Kidney (tissue), 14 donors: Measurements from ENCODE around the gene TEPSIN. TPM values are rescaled to one million over a fixed set of nuclear protein-coding genes. Genes with fewer than 3 reads are reported as not detected.

Source experiments
- DNase-seq, 5 donors: peaks; one replicate each; pipeline ENCODE4 v3.0.0-alpha.2; 2013 to 2020
- FAIRE-seq: peaks from 2 replicates; lab custom pipeline; 2012; peaks lifted over from hg19 to GRCh38; lab: Jason Lieb, UNC
- H3K27ac ChIP-seq, 2 donors: one replicate each; pipeline ENCODE4 v1.7.0; 2013; ENCODE audit warnings: low read depth in 2 of 2, low read length in 2 of 2, inconsistent platforms in 1 of 2
- H3K27me3 ChIP-seq: one replicate; pipeline ENCODE4 v1.7.1; 2013; ENCODE audit warnings: low read length, inconsistent platforms; ENCODE audit not compliant: control insufficient read depth, insufficient read depth
- H3K36me3 ChIP-seq, 3 donors: one replicate each; pipeline versions ENCODE4 v1.7.0 to v1.7.1; 2013; ENCODE audit warnings: low read length in 3 of 3, control low read depth in 1 of 3, inconsistent platforms in 1 of 3; ENCODE audit not compliant: insufficient read depth in 3 of 3, control insufficient read depth in 2 of 3
- H3K4me1 ChIP-seq, 3 donors: one replicate each; pipeline versions ENCODE4 v1.7.0 to v1.7.1; 2013; ENCODE audit warnings: low read length in 3 of 3, inconsistent platforms in 1 of 3, low read depth in 1 of 3; ENCODE audit not compliant: control insufficient read depth in 2 of 3, insufficient read depth in 2 of 3
- H3K4me3 ChIP-seq, 3 donors: one replicate each; pipeline versions ENCODE4 v1.7.0 to v1.8.1; 2013; ENCODE audit warnings: low read length in 3 of 3, control low read depth in 1 of 3, inconsistent platforms in 1 of 3
- H3K9ac ChIP-seq, 3 donors: one replicate each; pipeline versions ENCODE4 v1.7.0 to v1.7.1; 2013; ENCODE audit warnings: low read length in 3 of 3, control low read depth in 1 of 3, inconsistent platforms in 1 of 3
- H3K9me3 ChIP-seq, 3 donors: one replicate each; pipeline versions ENCODE4 v1.7.0 to v1.7.1; 2013; ENCODE audit warnings: low read length in 3 of 3, control low read depth in 1 of 3, inconsistent platforms in 1 of 3; ENCODE audit not compliant: control insufficient read depth in 2 of 3, insufficient read depth in 1 of 3
- intact Hi-C: fragments of 100-400 bp; cut with DNase I; formaldehyde crosslinking; loops from one replicate; pipeline ENCODE4 v1.11.1; 2022
- polyA plus RNA-seq: library from polyadenylated mRNA; stranded (reverse); fragments of 350-450 nt; fragmentation: Illumina TruSeq; extraction: RNeasy Lipid Tissue Mini Kit (QIAGEN cat#74804); gene quantifications from one replicate; pipeline ENCODE4 v1.2.3, GENCODE V29; 2014; ENCODE audit warnings: low read depth, low replicate concordance; ENCODE audit not compliant: insufficient read depth
- total RNA-seq: library from RNA; stranded (reverse); fragmentation: NEBNext Ultra II Directional; extraction: Animal tissue kit (Norgen Biotek cat#: 25700); gene quantifications from one replicate; pipeline ENCODE4 v1.2.1, GENCODE V29; 2021
- TF ChIP-seq, protein P1 (sequence below): IDR thresholded peaks from 3 replicates; pipeline ENCODE4 v1.5.1; 2012; ENCODE audit warnings: mild to moderate bottlenecking, moderate library complexity, borderline replicate concordance; ENCODE audit not compliant: insufficient read depth; ENCODE audit errors: extremely low read depth
- donor health status: control.
- donor health status: control.
- donor health status: control.
- donor health status: control.
- donor health status: control.
- donor health status: DM: yes; HTN: yes; CAD: no.
- donor health status: Normal renal cell carcinoma (clear cell type).

TEPSIN gene
- total and polyA plus RNA-seq, 2 donors from 2014 or later = 13.9 to 42.8 TPM

DNA sequence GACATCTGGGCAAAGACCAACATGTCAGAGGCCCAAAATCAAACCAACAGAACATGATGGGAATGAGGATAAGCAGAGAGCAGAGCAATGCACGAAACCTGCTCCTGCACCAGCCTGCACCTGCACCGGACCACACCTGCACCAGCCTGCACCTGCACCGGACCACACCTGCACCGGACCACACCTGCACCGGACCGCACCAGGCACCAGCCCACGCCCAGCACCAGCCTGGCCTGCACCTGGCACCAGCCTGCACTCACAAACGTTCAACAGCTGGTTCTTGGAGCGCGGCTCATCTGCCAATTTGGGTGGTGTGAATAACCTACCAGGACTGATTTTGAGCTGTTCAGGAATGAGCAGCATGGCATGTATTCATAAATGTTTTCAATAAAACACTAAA lies 34.3 kb downstream of the TEPSIN start:
- Histone ChIP-seq H3K4me3 (no peak overlapping the region), H3K27me3 (no peaks in the 10 kb centered on the region), H3K9ac (no peak overlapping the region), H3K27ac (no peak overlapping the region), H3K36me3 (peaks cover 0 to 3% (median 0%) of the 10 kb centered on the region in 3 donors), H3K9me3 (no peaks in the 10 kb centered on the region), H3K4me1 (no peaks in the 10 kb centered on the region)
- no peak for DNase-seq
- intact Hi-C loops = no loop called here
- TF ChIP-seq, protein P1, sequence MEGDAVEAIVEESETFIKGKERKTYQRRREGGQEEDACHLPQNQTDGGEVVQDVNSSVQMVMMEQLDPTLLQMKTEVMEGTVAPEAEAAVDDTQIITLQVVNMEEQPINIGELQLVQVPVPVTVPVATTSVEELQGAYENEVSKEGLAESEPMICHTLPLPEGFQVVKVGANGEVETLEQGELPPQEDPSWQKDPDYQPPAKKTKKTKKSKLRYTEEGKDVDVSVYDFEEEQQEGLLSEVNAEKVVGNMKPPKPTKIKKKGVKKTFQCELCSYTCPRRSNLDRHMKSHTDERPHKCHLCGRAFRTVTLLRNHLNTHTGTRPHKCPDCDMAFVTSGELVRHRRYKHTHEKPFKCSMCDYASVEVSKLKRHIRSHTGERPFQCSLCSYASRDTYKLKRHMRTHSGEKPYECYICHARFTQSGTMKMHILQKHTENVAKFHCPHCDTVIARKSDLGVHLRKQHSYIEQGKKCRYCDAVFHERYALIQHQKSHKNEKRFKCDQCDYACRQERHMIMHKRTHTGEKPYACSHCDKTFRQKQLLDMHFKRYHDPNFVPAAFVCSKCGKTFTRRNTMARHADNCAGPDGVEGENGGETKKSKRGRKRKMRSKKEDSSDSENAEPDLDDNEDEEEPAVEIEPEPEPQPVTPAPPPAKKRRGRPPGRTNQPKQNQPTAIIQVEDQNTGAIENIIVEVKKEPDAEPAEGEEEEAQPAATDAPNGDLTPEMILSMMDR = no peak
- FAIRE-seq = no peak

DNA sequence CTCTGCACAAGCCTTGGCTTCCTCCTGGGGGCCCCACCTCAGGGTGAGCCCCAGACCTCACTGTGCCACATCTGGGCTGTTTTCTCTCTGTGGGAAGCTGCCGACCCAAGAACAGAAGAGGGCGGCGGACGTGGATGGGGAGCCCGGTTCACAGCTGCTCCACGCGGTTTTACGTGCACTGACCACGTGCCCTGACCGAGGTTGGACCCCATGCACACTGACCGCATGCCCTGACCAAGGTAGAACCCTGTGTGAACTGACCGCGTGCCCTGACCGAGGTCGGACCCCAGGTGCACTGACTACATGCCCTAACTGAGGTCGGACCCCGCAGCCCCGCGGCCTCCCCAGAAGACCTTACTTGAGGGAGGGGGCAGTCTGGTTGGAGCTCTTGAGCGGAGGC lies 35.7 kb downstream of the TEPSIN start:
- no peak for DNase-seq
- Histone ChIP-seq H3K4me1 (no peaks in the 10 kb centered on the region), H3K27me3 (no peaks in the 10 kb centered on the region), H3K27ac (no peak overlapping the region), H3K9ac (no peak overlapping the region), H3K9me3 (no peaks in the 10 kb centered on the region), H3K36me3 (peaks cover 0 to 3% (median 0%) of the 10 kb centered on the region in 3 donors), H3K4me3 (no peak overlapping the region)
- TF ChIP-seq, protein P1 = no peak
- intact Hi-C loops = no loop called here
- no peak for FAIRE-seq

DNA sequence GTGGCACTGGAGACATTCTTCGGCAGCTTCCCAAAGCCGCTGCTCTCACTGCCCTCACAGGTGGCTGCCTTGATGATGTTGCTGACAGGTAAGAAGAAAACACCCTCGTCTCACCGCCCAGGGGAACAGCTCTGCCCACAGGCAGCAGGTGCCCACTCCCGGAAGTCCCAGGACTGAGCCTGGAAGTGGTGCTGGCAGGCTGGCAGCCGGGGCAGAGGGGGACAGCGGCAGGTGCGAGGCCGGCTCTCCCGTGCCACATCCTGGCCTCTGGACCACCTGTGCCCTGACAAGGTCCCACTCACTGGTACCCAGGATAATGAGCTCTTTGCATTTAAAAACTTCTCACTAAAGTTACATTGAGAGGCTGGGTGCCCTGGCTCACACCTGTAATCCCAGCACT lies 36.5 kb downstream of the TEPSIN start:
- H3K27me3 ChIP-seq = no peaks in the 10 kb centered on the region
- peaks cover 0 to 3% (median 0%) of the 10 kb centered on the region in 3 donors for H3K4me1 ChIP-seq
- DNase-seq = no peak
- H3K9me3 ChIP-seq = no peaks in the 10 kb centered on the region
- TF ChIP-seq, protein P1 = no peak
- H3K36me3 ChIP-seq = no peaks in the 10 kb centered on the region
- no peak overlapping the region for H3K9ac ChIP-seq
- H3K27ac ChIP-seq = no peak overlapping the region
- intact Hi-C loops = no loop called here
- H3K4me3 ChIP-seq = no peak overlapping the region
- FAIRE-seq = no peak
